CD4-positive, alpha-beta T cell (primary cell): ENCODE measurements around the gene CCNJL. TPM values are rescaled to one million over a fixed set of nuclear protein-coding genes. Genes with fewer than 3 reads are reported as not detected.

ENCODE experiments used
- ATAC-seq: fragments of 200-7000 bp; cut with Tn5 transposase; one replicate; pipeline ENCODE4 v1.10.0; 2022; ENCODE audit warnings: mild to moderate bottlenecking; ENCODE audit not compliant: poor library complexity
- CTCF ChIA-PET: fragments of 350-600 bp; sonication (Branson Sonifier 250); formaldehyde crosslinking; loops from one replicate; lab custom pipeline; 2021; ENCODE audit warnings: antibody characterized with exemption, inconsistent platforms; lab: Charles Lee
- POLR2A ChIA-PET: fragments of 350-600 bp; sonication (Branson Sonifier 250); formaldehyde crosslinking; loops from one replicate; lab custom pipeline; 2021; ENCODE audit warnings: antibody characterized with exemption, inconsistent platforms; lab: Charles Lee
- DNase-seq, 14 experiments: peaks; one replicate each; pipeline ENCODE4 v3.0.0-alpha.2; 2013 to 2020; ENCODE audit warnings: mixed read lengths in 2 of 14
- H3K27ac ChIP-seq, 2 donors: one replicate each; pipeline versions ENCODE4 v1.5.1 to v1.7.0; 2013; ENCODE audit warnings: low read length in 2 of 2, low read depth in 1 of 2, mild to moderate bottlenecking in 1 of 2
- H3K27me3 ChIP-seq, 2 experiments: 1 replicate in 1 of 2; 2 replicates in 1 of 2; pipeline versions ENCODE4 v1.6.1 to v1.7.0; 2013; ENCODE audit warnings: low read length in 2 of 2, control low read depth in 1 of 2, mild to moderate bottlenecking in 1 of 2, moderate library complexity in 1 of 2; ENCODE audit not compliant: insufficient read depth in 2 of 2, control insufficient read depth in 1 of 2
- H3K36me3 ChIP-seq: one replicate; pipeline ENCODE4 v1.6.1; 2013; ENCODE audit warnings: low read length, control low read depth; ENCODE audit not compliant: insufficient read depth
- H3K4me1 ChIP-seq: one replicate; pipeline ENCODE4 v1.6.1; 2013; ENCODE audit warnings: low read length, control low read depth; ENCODE audit not compliant: insufficient read depth
- H3K4me3 ChIP-seq: one replicate; pipeline ENCODE4 v1.5.1; 2013; ENCODE audit warnings: mild to moderate bottlenecking, low read length, moderate library complexity
- H3K9me3 ChIP-seq, 2 experiments: 1 replicate in 1 of 2; 2 replicates in 1 of 2; pipeline versions ENCODE4 v1.6.1 to v1.7.0; 2013; ENCODE audit warnings: low read length in 2 of 2, mild to moderate bottlenecking in 2 of 2, control low read depth in 1 of 2, moderate library complexity in 1 of 2; ENCODE audit not compliant: control insufficient read depth in 1 of 2, insufficient read depth in 1 of 2
- H3K27ac Mint-ChIP-seq: one replicate; pipeline ENCODE4 v1.8.0; 2020; ENCODE audit warnings: mixed read lengths
- H3K27me3 Mint-ChIP-seq: one replicate; pipeline ENCODE4 v1.8.0; 2021; ENCODE audit warnings: mixed read lengths
- H3K36me3 Mint-ChIP-seq: one replicate; pipeline ENCODE4 v1.8.0; 2021; ENCODE audit warnings: low read depth, mixed read lengths
- H3K4me1 Mint-ChIP-seq: one replicate; pipeline ENCODE4 v1.8.0; 2021; ENCODE audit warnings: low read depth, mixed read lengths
- H3K4me3 Mint-ChIP-seq: one replicate; pipeline ENCODE4 v1.8.0; 2020; ENCODE audit warnings: mild to moderate bottlenecking, mixed read lengths
- H3K9me3 Mint-ChIP-seq: one replicate; pipeline ENCODE4 v1.8.0; 2020; ENCODE audit warnings: mixed read lengths
- CTCF ChIP-seq: fragments of 200-600 bp; IDR thresholded peaks from one replicate; pipeline ENCODE4 v1.8.0; 2022; ENCODE audit warnings: antibody characterized with exemption, mild to moderate bottlenecking
- intact Hi-C, 2 experiments: fragments of 100-400 bp; cut with DNase I in 1 of 2; cut with micrococcal nuclease in 1 of 2; formaldehyde crosslinking; loops; one replicate each; pipeline versions ENCODE4 v1.15.1 to v1.9.0; 2023 to 2025; cut with DNase I, micrococcal nuclease
- total RNA-seq, 174 experiments: library from RNA in 2 of 174; stranded (reverse) in 2 of 174; gene quantifications; one replicate each; pipeline ENCODE4 v1.2.3 and lab custom pipeline; 2021 to 2026

The CCNJL gene
- total RNA-seq, 2 experiments from 2014 or later: not detected

GRCh38 chr5:160310552-160311295, 1.6 kb downstream of the CCNJL start:
- Mint-ChIP-seq H3K27me3 (peaks cover 63% of the 10 kb centered on the region), H3K4me1 (peaks cover 5% of the 10 kb centered on the region), H3K36me3 (no peaks in the 10 kb centered on the region), H3K4me3 (no peak overlapping the region), H3K9me3 (no peaks in the 10 kb centered on the region), H3K27ac (no peak overlapping the region)
- peaks cover 8% of the 10 kb centered on the region for H3K4me1 ChIP-seq
- POLR2A ChIA-PET: no interaction called here
- DNase-seq (no peak), ATAC-seq (no peak)
- H3K27ac ChIP-seq: no peak overlapping the region
- intact Hi-C loops: no loop called here
- no peaks in the 10 kb centered on the region for H3K9me3 ChIP-seq
- H3K27me3 ChIP-seq: peaks cover 31 to 39% of the 10 kb centered on the region in 2 experiments
- CTCF ChIA-PET: no interaction called here
- no peak for TF ChIP-seq CTCF
- no peak overlapping the region for H3K4me3 ChIP-seq
- no peaks in the 10 kb centered on the region for H3K36me3 ChIP-seq

- ATAC-seq: no peak
- no peak for DNase-seq
- Histone ChIP-seq H3K9me3 (no peaks in the 10 kb centered on the region), H3K4me3 (no peak overlapping the region), H3K36me3 (no peaks in the 10 kb centered on the region), H3K27ac (no peak overlapping the region), H3K27me3 (peaks cover 31 to 39% of the 10 kb centered on the region in 2 experiments), H3K4me1 (peaks cover 8% of the 10 kb centered on the region)
- intact Hi-C loops: no loop called here
- H3K9me3 Mint-ChIP-seq: no peaks in the 10 kb centered on the region
- ChIA-PET POLR2A (no interaction called here), CTCF (no interaction called here)
- H3K4me1 Mint-ChIP-seq: peaks cover 5% of the 10 kb centered on the region
- H3K27me3 Mint-ChIP-seq: peaks cover 62% of the 10 kb centered on the region
- H3K36me3 Mint-ChIP-seq: no peaks in the 10 kb centered on the region
- TF ChIP-seq CTCF: no peak
- no peak overlapping the region for H3K27ac Mint-ChIP-seq
- no peak overlapping the region for H3K4me3 Mint-ChIP-seq
Observed at GRCh38 chr5:160310140-160310539, 2.2 kb downstream of the CCNJL start.

GRCh38 chr5:160306696-160307095, 5.7 kb downstream of the CCNJL start:
- no peak overlapping the region for H3K27ac Mint-ChIP-seq
- CTCF ChIA-PET: no interaction called here
- Histone ChIP-seq H3K4me3 (no peak overlapping the region), H3K36me3 (no peaks in the 10 kb centered on the region), H3K9me3 (no peaks in the 10 kb centered on the region), H3K27me3 (peaks cover 17 to 23% of the 10 kb centered on the region in 2 experiments), H3K4me1 (no peaks in the 10 kb centered on the region), H3K27ac (no peak overlapping the region)
- DNase-seq (no peak), ATAC-seq (no peak)
- intact Hi-C loops: no loop called here
- POLR2A ChIA-PET: no interaction called here
- no peak overlapping the region for H3K4me3 Mint-ChIP-seq
- H3K9me3 Mint-ChIP-seq: no peaks in the 10 kb centered on the region
- no peaks in the 10 kb centered on the region for H3K4me1 Mint-ChIP-seq
- H3K36me3 Mint-ChIP-seq: no peaks in the 10 kb centered on the region
- TF ChIP-seq CTCF: no peak
- H3K27me3 Mint-ChIP-seq: peaks cover 45% of the 10 kb centered on the region
